Cardiac fibroblast (primary cell): ENCODE data around the gene ETFB.
"Not testable (repeated sequence)": the region's sequence is repeated elsewhere in the genome, so short reads cannot be mapped to it uniquely, and the experiment has no call there.

Source experiments
- DNase-seq, 2 donors: peaks; one replicate each; pipeline versions ENCODE4 v3.0.0 to v3.0.0-alpha.2; 2010; ENCODE audit warnings: low read depth in 2 of 2
- H3K4me3 ChIP-seq, 2 donors: replicated peaks in 1 of 2; 1 replicate in 1 of 2; 2 replicates in 1 of 2; pipeline ENCODE4 v1.5.1; 2011; ENCODE audit warnings: low read depth in 2 of 2, low read length in 2 of 2, mild to moderate bottlenecking in 2 of 2, moderate library complexity in 1 of 2
- TF ChIP-seq, protein P1 (sequence below): IDR thresholded peaks from one replicate; pipeline ENCODE4 v1.5.1; 2011; ENCODE audit warnings: low read depth, mild to moderate bottlenecking, low read length, inconsistent platforms

Gene ETFB

DNA sequence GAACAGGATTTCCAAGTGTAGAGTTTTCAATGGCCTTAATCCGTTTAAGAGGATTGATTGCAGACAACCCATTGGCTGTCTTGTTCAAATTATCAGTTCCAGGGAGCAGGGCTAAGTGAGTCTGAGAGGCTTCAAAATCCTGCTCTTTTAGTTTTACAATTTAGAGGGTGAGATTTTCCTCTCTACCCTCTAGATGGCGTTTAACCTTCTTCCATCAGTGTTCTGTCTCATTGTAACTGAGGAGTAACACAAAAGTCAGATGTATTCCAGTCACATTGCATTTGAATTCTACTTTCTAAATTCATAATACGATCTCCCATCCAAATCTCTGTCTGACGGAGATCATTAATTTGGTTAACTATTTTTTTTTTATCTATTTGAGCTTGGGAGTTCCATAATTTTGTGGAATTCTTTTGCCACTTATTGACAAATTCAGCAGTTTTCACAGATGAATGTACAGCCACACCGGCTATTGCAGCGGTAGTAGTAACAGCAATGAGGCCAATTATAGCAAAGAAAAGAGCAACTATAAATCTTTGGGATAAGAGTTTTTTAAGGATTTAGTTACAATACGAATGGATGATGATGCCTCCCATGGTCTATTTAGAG, 32.0 kb upstream of the ETFB start:
- peak; percentile 41 to 43 for DNase-seq
- TF ChIP-seq, protein P1, sequence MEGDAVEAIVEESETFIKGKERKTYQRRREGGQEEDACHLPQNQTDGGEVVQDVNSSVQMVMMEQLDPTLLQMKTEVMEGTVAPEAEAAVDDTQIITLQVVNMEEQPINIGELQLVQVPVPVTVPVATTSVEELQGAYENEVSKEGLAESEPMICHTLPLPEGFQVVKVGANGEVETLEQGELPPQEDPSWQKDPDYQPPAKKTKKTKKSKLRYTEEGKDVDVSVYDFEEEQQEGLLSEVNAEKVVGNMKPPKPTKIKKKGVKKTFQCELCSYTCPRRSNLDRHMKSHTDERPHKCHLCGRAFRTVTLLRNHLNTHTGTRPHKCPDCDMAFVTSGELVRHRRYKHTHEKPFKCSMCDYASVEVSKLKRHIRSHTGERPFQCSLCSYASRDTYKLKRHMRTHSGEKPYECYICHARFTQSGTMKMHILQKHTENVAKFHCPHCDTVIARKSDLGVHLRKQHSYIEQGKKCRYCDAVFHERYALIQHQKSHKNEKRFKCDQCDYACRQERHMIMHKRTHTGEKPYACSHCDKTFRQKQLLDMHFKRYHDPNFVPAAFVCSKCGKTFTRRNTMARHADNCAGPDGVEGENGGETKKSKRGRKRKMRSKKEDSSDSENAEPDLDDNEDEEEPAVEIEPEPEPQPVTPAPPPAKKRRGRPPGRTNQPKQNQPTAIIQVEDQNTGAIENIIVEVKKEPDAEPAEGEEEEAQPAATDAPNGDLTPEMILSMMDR: peak; percentile 62
- no peak overlapping the region for H3K4me3 ChIP-seq

DNA sequence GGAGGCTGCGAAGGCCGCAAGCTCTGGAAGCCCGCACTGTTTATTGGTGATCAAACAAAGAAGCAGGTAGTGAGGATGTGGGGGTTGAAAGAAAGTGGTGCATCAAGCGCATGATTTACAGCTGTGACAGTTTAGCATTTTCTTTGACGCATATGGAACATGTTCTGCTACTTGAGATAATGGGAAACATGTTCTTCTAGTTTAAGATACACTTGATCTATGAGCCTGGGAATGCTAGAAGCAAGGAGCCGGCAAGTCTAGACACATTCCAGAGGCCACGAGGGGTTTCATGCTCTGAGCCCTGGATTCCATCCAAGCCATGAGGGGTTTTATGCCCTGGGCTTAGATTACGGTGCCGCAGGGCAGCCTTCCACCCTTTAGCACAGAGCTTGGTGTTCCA, 31.3 kb upstream of the ETFB start:
- DNase-seq, H3K4me3 ChIP-seq: not testable (repeated sequence)

DNA sequence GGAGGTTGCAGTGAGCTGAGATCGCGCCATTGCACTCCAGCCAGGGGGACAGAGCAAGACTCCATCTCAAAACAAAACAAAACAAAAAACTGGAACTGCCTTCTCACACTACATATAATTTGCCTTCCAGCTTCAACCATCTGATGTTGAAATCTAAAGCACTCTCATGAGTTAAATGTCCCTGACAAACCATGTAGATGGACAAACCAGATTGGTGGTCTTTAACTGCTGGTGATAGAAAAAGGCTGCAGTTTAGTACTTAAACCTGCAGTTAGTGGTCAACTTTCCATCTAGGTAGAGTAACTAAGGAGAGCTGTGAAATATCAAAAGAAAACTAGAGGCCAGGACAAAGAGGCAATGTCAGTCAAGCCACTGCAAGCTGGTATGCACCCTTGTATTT, 30.0 kb upstream of the ETFB start:
- DNase-seq: no peak
- no peak overlapping the region for H3K4me3 ChIP-seq
- TF ChIP-seq, protein P1: no peak

DNA sequence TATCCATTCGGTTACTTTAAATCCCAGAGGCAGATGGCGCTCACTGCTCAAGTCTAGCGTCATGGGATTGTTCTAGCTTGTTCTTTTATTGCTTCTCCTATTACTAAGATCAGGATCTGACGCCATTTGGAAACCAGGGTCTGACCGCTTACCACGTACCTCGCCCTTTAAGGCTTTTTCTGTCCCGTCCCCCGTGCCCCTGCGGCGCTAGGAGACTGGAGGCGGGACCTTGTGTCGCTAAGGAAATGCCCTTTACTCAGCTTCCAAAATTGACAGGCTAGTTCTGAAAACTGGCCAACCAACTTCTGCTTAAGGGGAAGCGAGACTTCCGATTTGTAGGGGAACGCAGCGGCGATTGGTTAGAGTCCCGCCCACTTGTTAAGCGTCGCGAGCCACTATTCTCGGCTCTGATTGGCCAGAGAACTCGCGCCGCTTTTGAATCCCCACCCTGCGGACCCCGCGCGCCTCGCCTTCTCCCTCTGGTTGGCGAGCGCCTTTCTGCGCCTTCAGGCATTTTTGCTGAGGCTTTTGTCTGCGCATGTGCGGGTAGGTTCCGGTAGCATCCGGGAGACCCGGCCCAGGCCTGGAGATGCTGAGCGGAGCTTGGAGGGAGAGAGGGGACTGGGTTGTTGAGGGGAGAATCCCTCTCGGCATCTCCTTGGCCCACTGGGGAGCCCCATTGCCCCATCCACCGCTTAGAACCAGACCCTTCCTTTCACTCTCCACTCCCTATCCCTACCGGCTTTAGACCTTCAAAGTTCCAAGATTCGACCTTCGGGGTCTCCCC, 28.1 kb upstream of the ETFB start:
- TF ChIP-seq, protein P1: peak; percentile 2
- H3K4me3 ChIP-seq: peak overlapping the region; percentile 44 to 60
- DNase-seq: peak; percentile 99

DNA sequence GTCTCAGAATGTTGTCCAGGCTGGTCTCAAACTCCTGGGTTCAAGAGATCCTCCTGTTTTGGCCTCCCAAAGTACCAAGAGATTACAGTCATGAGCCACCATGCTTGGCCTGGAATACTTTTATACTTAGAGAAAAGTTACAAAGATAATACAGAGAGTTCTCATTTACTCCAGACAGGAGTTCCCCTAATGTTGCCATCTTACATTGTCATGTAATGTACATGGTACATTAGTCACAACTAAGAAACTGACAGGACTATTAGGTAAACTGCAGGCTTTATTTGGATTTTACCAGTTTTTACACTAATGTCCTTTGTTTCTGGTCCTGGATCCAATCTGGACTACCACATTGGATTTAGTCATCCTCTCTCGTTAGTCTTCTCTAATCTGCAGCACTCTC, 26.5 kb upstream of the ETFB start:
- no peak overlapping the region for H3K4me3 ChIP-seq
- TF ChIP-seq, protein P1: no peak
- no peak for DNase-seq

DNA sequence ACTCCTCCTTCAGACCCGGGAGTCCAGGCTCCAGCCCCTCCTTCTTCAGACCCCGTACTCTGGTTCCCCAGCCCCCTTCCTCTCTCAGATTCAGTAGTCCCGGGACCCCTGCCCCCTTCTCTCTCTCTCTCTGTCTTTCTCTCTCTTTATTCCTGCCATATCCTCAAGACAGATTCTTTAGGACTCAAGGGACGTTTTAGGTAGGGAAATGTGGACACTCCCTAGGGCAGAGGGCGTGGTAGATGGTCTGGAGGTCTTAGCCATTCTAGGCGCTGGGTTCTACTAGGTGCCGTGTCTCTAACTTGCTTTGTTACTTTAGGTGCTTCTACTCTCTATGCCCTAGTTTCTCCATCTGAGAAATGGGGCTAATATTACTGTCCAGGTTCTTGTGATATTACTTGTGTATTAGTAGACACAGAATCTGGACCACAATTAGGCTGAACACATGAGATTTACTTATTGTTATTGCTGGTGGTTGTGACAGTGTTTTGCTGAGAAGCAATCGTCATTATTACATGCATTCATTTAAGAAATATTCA, 25.0 kb upstream of the ETFB start:
- TF ChIP-seq, protein P1: no peak
- H3K4me3 ChIP-seq: no peak overlapping the region
- DNase-seq: no peak

DNA sequence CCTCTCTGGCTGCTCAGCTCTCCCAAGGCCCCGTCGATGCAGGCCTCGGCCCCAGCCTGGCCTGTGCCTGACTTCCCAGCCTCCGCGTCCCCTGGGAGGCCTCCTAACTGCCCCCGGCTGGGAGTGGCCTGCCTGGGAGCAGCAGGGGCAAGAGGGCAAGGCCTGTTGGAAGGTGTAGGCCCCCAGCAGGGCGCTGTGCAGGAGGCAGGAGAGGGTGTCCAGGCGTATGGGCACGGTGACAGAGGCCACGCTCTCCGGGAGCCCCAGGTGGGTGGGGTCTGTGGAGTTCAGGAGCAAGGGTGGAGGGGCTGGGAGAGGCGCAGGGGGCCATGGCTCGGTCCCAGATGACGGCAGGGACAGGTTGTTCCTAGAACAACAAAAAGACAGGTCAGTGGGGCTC, 23.0 kb upstream of the ETFB start:
- DNase-seq: no peak
- TF ChIP-seq, protein P1: no peak
- H3K4me3 ChIP-seq: no peak overlapping the region
